Measurements from ENCODE around the gene FAM83C.

DNA sequence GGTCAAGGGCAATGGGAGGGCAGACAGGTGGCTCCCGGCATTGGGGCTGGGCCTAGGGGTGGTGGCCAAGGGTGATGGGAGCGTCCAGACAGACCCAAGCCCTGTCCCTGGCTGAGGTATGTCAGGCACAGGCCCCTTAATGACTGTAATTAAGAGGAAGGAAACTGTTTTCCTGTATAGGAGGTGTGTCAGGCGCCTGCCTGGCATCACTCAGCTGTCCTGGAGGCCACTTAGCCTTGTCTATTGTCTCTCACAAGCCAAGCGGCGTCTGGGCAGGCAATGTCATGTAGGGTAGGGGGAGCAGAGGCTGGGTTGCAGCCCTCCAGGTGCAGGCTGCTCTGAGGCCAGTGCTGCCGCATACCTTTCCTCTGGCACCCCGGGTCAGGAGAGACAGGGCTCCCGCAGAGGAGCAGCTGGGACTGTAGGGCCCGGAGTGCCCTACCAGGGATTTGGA, 3.9 kb upstream of the FAM83C start:
- no peak for TF ChIP-seq CTCF (IDR thresholded peaks at IDR 0.05)
- no peak for TF ChIP-seq EZH2 (IDR thresholded peaks at IDR 0.05; ENCODE audit: borderline replicate concordance, insufficient read depth, low read depth, low read length, poor library complexity, severe bottlenecking)
